Measurements from ENCODE around the gene UMPS. TPM values are rescaled to one million over a fixed set of nuclear protein-coding genes. Genes with fewer than 3 reads are reported as not detected.

UMPS gene
- total RNA-seq, 1 experiment from 2014 or later: 46.0 TPM

DNA sequence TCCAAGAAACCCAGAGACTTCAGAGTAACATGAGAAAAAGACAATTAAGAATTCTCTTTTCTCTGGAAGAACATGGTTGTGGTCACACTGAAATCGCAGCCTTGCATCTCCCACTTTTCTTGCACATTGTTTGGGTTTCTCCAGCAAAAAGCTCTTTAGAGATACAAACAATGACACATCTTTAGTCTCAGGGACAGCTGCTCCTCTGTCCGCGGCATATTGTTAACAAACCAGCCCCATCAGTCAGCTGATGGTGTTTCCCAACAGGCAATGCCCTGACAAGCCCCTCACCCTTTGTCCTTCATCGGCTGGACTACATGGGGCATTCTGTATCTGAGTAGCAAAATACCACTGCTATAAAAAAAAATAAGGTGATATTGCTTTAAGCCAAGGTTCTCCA, 53.4 kb downstream of the UMPS start:
- CTCF ChIA-PET: no interaction called here
- intact Hi-C loops (cut with micrococcal nuclease; ENCODE audit: unreplicated experiment) (no loop called here), in situ Hi-C loops (cut with HindIII; ENCODE audit: low pct_unique_long_range_greater_than_20kb, low sequenced_read_pairs) (no loop called here)
- no peaks in the 10 kb centered on the region for H3K27me3 ChIP-seq (ENCODE audit: control insufficient read depth, insufficient read depth, low read length)
- no peaks in the 10 kb centered on the region for H3K9me3 ChIP-seq (ENCODE audit: control insufficient read depth, insufficient read depth, low read depth, low read length)
- ATAC-seq: no peak
- no peak for DNase-seq (ENCODE audit: low read depth, low spot score)
- no peaks in the 10 kb centered on the region for H3K36me3 ChIP-seq (ENCODE audit: control insufficient read depth, insufficient read depth, low read length)
- H3K27ac ChIP-seq (ENCODE audit: low read length): no peak overlapping the region
- TF ChIP-seq TCF7L2 (IDR thresholded peaks at IDR 0.05; ENCODE audit: low read depth, low read length) (no peak), SIN3A (IDR thresholded peaks at IDR 0.05; ENCODE audit: borderline replicate concordance, insufficient read depth, low read depth, low read length) (no peak), POLR2AphosphoS5 (IDR thresholded peaks at IDR 0.05; ENCODE audit: low read depth, low read length) (no peak)
- TF ChIP-seq, protein P1, sequence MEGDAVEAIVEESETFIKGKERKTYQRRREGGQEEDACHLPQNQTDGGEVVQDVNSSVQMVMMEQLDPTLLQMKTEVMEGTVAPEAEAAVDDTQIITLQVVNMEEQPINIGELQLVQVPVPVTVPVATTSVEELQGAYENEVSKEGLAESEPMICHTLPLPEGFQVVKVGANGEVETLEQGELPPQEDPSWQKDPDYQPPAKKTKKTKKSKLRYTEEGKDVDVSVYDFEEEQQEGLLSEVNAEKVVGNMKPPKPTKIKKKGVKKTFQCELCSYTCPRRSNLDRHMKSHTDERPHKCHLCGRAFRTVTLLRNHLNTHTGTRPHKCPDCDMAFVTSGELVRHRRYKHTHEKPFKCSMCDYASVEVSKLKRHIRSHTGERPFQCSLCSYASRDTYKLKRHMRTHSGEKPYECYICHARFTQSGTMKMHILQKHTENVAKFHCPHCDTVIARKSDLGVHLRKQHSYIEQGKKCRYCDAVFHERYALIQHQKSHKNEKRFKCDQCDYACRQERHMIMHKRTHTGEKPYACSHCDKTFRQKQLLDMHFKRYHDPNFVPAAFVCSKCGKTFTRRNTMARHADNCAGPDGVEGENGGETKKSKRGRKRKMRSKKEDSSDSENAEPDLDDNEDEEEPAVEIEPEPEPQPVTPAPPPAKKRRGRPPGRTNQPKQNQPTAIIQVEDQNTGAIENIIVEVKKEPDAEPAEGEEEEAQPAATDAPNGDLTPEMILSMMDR (IDR thresholded peaks at IDR 0.05): no peak
- TF ChIP-seq, protein P2, sequence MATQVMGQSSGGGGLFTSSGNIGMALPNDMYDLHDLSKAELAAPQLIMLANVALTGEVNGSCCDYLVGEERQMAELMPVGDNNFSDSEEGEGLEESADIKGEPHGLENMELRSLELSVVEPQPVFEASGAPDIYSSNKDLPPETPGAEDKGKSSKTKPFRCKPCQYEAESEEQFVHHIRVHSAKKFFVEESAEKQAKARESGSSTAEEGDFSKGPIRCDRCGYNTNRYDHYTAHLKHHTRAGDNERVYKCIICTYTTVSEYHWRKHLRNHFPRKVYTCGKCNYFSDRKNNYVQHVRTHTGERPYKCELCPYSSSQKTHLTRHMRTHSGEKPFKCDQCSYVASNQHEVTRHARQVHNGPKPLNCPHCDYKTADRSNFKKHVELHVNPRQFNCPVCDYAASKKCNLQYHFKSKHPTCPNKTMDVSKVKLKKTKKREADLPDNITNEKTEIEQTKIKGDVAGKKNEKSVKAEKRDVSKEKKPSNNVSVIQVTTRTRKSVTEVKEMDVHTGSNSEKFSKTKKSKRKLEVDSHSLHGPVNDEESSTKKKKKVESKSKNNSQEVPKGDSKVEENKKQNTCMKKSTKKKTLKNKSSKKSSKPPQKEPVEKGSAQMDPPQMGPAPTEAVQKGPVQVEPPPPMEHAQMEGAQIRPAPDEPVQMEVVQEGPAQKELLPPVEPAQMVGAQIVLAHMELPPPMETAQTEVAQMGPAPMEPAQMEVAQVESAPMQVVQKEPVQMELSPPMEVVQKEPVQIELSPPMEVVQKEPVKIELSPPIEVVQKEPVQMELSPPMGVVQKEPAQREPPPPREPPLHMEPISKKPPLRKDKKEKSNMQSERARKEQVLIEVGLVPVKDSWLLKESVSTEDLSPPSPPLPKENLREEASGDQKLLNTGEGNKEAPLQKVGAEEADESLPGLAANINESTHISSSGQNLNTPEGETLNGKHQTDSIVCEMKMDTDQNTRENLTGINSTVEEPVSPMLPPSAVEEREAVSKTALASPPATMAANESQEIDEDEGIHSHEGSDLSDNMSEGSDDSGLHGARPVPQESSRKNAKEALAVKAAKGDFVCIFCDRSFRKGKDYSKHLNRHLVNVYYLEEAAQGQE (IDR thresholded peaks at IDR 0.05; ENCODE audit: insufficient read depth in 1 of 2, low read depth in 2 of 2, low read length in 1 of 2): no peak
- peaks cover 28% of the 10 kb centered on the region for H3K4me1 ChIP-seq (ENCODE audit: control insufficient read depth, insufficient read depth, low read length)
- no peak overlapping the region for H3K4me3 ChIP-seq (ENCODE audit: low read depth in 2 of 2, low read length in 2 of 2)
- POLR2A ChIA-PET: no interaction called here
- no TSS peak for BruUV-seq (replicated peaks)

DNA sequence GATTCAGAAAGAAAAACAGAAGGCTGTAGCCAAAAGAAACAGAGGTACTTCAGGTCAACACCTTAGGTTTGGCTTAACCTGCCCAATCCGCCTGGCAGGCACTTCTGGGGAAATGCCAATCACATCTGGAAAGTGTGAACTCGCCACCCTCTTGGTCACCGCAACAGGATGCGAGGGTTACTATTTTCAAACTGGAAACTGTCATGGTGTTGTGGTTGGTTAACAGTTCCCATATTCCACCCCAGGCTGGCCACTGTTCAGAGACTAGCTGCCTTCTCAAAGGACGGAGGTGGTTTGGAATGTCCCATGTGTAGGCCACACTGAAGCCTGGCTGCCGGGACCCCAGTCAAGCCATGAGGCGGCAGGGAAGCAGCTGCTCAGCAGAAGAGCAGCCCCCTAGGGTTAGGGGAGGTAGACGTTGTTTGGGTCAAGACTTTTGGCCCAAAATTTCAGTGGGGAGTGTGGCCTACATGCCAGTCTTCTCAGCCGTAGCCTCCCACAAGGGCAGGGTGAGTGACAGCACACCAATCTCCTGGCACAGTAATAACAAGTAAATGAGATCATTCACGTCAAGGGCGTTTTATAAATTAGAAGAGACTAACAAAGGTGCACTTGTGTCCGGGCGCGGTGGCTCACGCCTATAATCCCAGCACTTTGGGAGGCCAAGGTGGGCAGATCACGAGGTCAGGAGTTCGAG, 54.6 kb downstream of the UMPS start:
- intact Hi-C loops (cut with micrococcal nuclease; ENCODE audit: unreplicated experiment): no loop called here

DNA sequence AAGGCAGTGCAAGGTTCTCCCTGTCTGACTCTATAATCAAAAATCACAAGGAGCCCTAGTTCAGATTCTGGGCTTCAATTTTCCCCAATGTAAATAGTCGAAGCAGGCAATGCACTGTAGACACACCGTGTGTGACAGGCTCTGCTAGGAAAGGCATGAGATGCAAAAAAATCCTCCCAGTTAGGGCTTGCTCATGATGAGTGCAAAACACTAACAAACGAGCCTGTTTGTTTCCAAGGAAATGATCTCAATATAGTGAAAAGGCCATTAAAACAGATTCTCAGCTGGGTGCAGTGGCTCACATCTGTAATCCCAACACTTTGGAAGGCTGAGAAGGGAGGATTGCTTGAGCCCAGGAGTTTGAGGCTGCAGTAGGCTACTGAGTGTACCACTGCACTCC, 55.7 kb downstream of the UMPS start:
- POLR2A ChIA-PET: no interaction called here

More for the DNA sequence above, 54.6 kb downstream of the UMPS start:
- BruUV-seq (replicated peaks): no TSS peak
- H3K9me3 ChIP-seq (ENCODE audit: control insufficient read depth, insufficient read depth, low read depth, low read length): no peaks in the 10 kb centered on the region
- POLR2A ChIA-PET: no interaction called here
- ATAC-seq (no peak), DNase-seq (ENCODE audit: low read depth, low spot score) (no peak)
- TF ChIP-seq SIN3A (IDR thresholded peaks at IDR 0.05; ENCODE audit: borderline replicate concordance, insufficient read depth, low read depth, low read length) (no peak), POLR2AphosphoS5 (IDR thresholded peaks at IDR 0.05; ENCODE audit: low read depth, low read length) (no peak)
- CTCF ChIA-PET: no interaction called here
- in situ Hi-C loops (cut with HindIII; ENCODE audit: low pct_unique_long_range_greater_than_20kb, low sequenced_read_pairs): no loop called here
- H3K27me3 ChIP-seq (ENCODE audit: control insufficient read depth, insufficient read depth, low read length): no peaks in the 10 kb centered on the region
- H3K4me3 ChIP-seq (ENCODE audit: low read depth in 2 of 2, low read length in 2 of 2): no peak overlapping the region
- peaks cover 25% of the 10 kb centered on the region for H3K4me1 ChIP-seq (ENCODE audit: control insufficient read depth, insufficient read depth, low read length)
- H3K36me3 ChIP-seq (ENCODE audit: control insufficient read depth, insufficient read depth, low read length): no peaks in the 10 kb centered on the region
- H3K27ac ChIP-seq (ENCODE audit: low read length): no peak overlapping the region

More for the DNA sequence above, 55.7 kb downstream of the UMPS start:
- TF ChIP-seq, protein P1 (IDR thresholded peaks at IDR 0.05): no peak
- TF ChIP-seq SIN3A (IDR thresholded peaks at IDR 0.05; ENCODE audit: borderline replicate concordance, insufficient read depth, low read depth, low read length): no peak
- TF ChIP-seq POLR2AphosphoS5 (IDR thresholded peaks at IDR 0.05; ENCODE audit: low read depth, low read length): no peak
- no peak for TF ChIP-seq TCF7L2 (IDR thresholded peaks at IDR 0.05; ENCODE audit: low read depth, low read length)
- TF ChIP-seq, protein P2 (IDR thresholded peaks at IDR 0.05; ENCODE audit: insufficient read depth in 1 of 2, low read depth in 2 of 2, low read length in 1 of 2): no peak
- in situ Hi-C loops (cut with HindIII; ENCODE audit: low pct_unique_long_range_greater_than_20kb, low sequenced_read_pairs): no loop called here
- no peaks in the 10 kb centered on the region for H3K27me3 ChIP-seq (ENCODE audit: control insufficient read depth, insufficient read depth, low read length)
- H3K4me1 ChIP-seq (ENCODE audit: control insufficient read depth, insufficient read depth, low read length): peaks cover 18% of the 10 kb centered on the region
- no peak overlapping the region for H3K27ac ChIP-seq (ENCODE audit: low read length)
- no peak for DNase-seq (ENCODE audit: low read depth, low spot score)
- H3K36me3 ChIP-seq (ENCODE audit: control insufficient read depth, insufficient read depth, low read length): no peaks in the 10 kb centered on the region
- BruUV-seq (replicated peaks): no TSS peak
- no peaks in the 10 kb centered on the region for H3K9me3 ChIP-seq (ENCODE audit: control insufficient read depth, insufficient read depth, low read depth, low read length)
- CTCF ChIA-PET: interaction anchor here (0.7 to 4.0 kb wide), 5 partner anchors 16 to 120 kb away, joined by 3 to 22 read pairs (median 4); no protein-coding TSS in a partner anchor
- intact Hi-C loops (cut with micrococcal nuclease; ENCODE audit: unreplicated experiment): no loop called here
- no peak overlapping the region for H3K4me3 ChIP-seq (ENCODE audit: low read depth in 2 of 2, low read length in 2 of 2)
- no peak; the same call in 1 of the 2 replicates for ATAC-seq
